Naive thymus-derived CD4-positive, alpha-beta T cell (primary cell): ENCODE results near the gene CRYL1. TPM values are rescaled to one million over a fixed set of nuclear protein-coding genes. Genes with fewer than 3 reads are reported as not detected.

ENCODE experiments used
- ATAC-seq: fragments of 150-1000 bp; cut with Tn5 transposase; 2 replicates; pipeline ENCODE4 v1.10.0; 2021; ENCODE audit warnings: mild to moderate bottlenecking, moderate library complexity
- CTCF ChIA-PET: fragments of 350-600 bp; sonication (Branson Sonifier 250); formaldehyde crosslinking; loops from one replicate; lab custom pipeline; 2021; ENCODE audit warnings: antibody characterized with exemption; lab: Charles Lee
- POLR2A ChIA-PET: fragments of 350-600 bp; sonication (Branson Sonifier 250); formaldehyde crosslinking; loops from one replicate; lab custom pipeline; 2021; ENCODE audit warnings: antibody characterized with exemption, inconsistent platforms; lab: Charles Lee
- DNase-seq, 9 donors: peaks; one replicate each; pipeline versions ENCODE4 v3.0.0 to v3.0.0-alpha.2; 2020 to 2022; ENCODE audit warnings: mixed read lengths in 1 of 9
- H3K27ac ChIP-seq: one replicate; pipeline ENCODE4 v1.7.0; 2013; ENCODE audit warnings: mild to moderate bottlenecking, low read depth, low read length, moderate library complexity
- H3K27me3 ChIP-seq, 2 donors: one replicate each; pipeline ENCODE4 v1.7.0; 2013; ENCODE audit warnings: low read length in 2 of 2, mild to moderate bottlenecking in 2 of 2, moderate library complexity in 2 of 2; ENCODE audit not compliant: control insufficient read depth in 2 of 2, insufficient read depth in 2 of 2
- H3K36me3 ChIP-seq, 3 experiments: 1 replicate in 2 of 3; 2 replicates in 1 of 3; pipeline ENCODE4 v1.7.0; 2013; ENCODE audit warnings: low read length in 3 of 3, mild to moderate bottlenecking in 3 of 3, moderate library complexity in 1 of 3; ENCODE audit not compliant: insufficient read depth in 3 of 3, control insufficient read depth in 2 of 3
- H3K4me1 ChIP-seq, 2 donors: one replicate each; pipeline ENCODE4 v1.7.0; 2013; ENCODE audit warnings: low read length in 2 of 2, mild to moderate bottlenecking in 2 of 2, moderate library complexity in 1 of 2; ENCODE audit not compliant: control insufficient read depth in 2 of 2, insufficient read depth in 2 of 2
- H3K4me3 ChIP-seq: 2 replicates; pipeline ENCODE4 v1.7.0; 2013; ENCODE audit warnings: mild to moderate bottlenecking, low read length
- H3K9me3 ChIP-seq, 3 experiments: 1 replicate in 2 of 3; 2 replicates in 1 of 3; pipeline ENCODE4 v1.7.0; 2013; ENCODE audit warnings: low read length in 3 of 3; ENCODE audit not compliant: control insufficient read depth in 2 of 3
- H3K27ac Mint-ChIP-seq, 9 donors: one replicate each; pipeline ENCODE4 v1.8.0; 2020 to 2022; ENCODE audit warnings: mixed read lengths in 9 of 9, mild to moderate bottlenecking in 8 of 9, moderate library complexity in 5 of 9, inconsistent platforms in 2 of 9
- H3K27me3 Mint-ChIP-seq, 5 donors: one replicate each; pipeline ENCODE4 v1.8.0; 2021 to 2022; ENCODE audit warnings: mixed read lengths in 5 of 5, mild to moderate bottlenecking in 1 of 5
- H3K36me3 Mint-ChIP-seq, 5 donors: one replicate each; pipeline ENCODE4 v1.8.0; 2020 to 2022; ENCODE audit warnings: mixed read lengths in 5 of 5, mild to moderate bottlenecking in 3 of 5, inconsistent platforms in 1 of 5
- H3K4me1 Mint-ChIP-seq, 7 donors: one replicate each; pipeline ENCODE4 v1.8.0; 2020 to 2022; ENCODE audit warnings: mixed read lengths in 7 of 7, mild to moderate bottlenecking in 3 of 7, inconsistent platforms in 1 of 7
- H3K4me3 Mint-ChIP-seq, 10 donors: one replicate each; pipeline ENCODE4 v1.8.0; 2020 to 2022; ENCODE audit warnings: mild to moderate bottlenecking in 10 of 10, mixed read lengths in 10 of 10, moderate library complexity in 6 of 10, inconsistent platforms in 2 of 10
- H3K9me3 Mint-ChIP-seq, 11 donors: one replicate each; pipeline ENCODE4 v1.8.0; 2020 to 2022; ENCODE audit warnings: mixed read lengths in 11 of 11, mild to moderate bottlenecking in 4 of 11, inconsistent platforms in 1 of 11, moderate library complexity in 1 of 11
- intact Hi-C, 2 donors: fragments of 100-400 bp; cut with micrococcal nuclease; formaldehyde crosslinking; loops; one replicate each; pipeline ENCODE4 v1.15.1; 2023
- polyA plus RNA-seq, 2 donors: library from polyadenylated mRNA; unstranded; fragments of 300-500 nt; fragmentation: Illumina TruSeq; gene quantifications; one replicate each; pipeline ENCODE4 v1.2.3, GENCODE V29; 2021
- total RNA-seq, 6 experiments: library from RNA in 5 of 6; stranded (reverse) in 5 of 6; gene quantifications; 1 replicate in 5 of 6; 2 replicates in 1 of 6; pipeline ENCODE4 v1.2.3 and lab custom pipeline; 2021 to 2026

CRYL1 gene
- total and polyA plus RNA-seq, 7 experiments from 2014 or later, result 12.3 to 44.1 (median 18.4) TPM

GRCh38 chr13:20506696-20507095 is 19.0 kb downstream of the CRYL1 start:
- H3K4me1 Mint-ChIP-seq, result no peaks in the 10 kb centered on the region
- H3K4me3 Mint-ChIP-seq, result no peak overlapping the region
- ChIA-PET POLR2A (no interaction called here), CTCF (no interaction called here)
- H3K27ac Mint-ChIP-seq, result peak overlapping the region in 1 of 9 donors; percentile 43
- no peaks in the 10 kb centered on the region for H3K4me1 ChIP-seq
- no peaks in the 10 kb centered on the region for H3K27me3 Mint-ChIP-seq
- H3K27ac ChIP-seq, result no peak overlapping the region
- ATAC-seq, result no peak
- H3K36me3 Mint-ChIP-seq, result peaks cover 1 to 37% (median 5%) of the 10 kb centered on the region in 5 donors
- H3K36me3 ChIP-seq, result peaks cover 0 to 8% (median 0%) of the 10 kb centered on the region in 3 experiments
- DNase-seq, result no peak
- intact Hi-C loops, result no loop called here
- H3K4me3 ChIP-seq, result no peak overlapping the region
- no peaks in the 10 kb centered on the region for H3K9me3 ChIP-seq
- H3K9me3 Mint-ChIP-seq, result no peaks in the 10 kb centered on the region
- no peaks in the 10 kb centered on the region for H3K27me3 ChIP-seq

DNA sequence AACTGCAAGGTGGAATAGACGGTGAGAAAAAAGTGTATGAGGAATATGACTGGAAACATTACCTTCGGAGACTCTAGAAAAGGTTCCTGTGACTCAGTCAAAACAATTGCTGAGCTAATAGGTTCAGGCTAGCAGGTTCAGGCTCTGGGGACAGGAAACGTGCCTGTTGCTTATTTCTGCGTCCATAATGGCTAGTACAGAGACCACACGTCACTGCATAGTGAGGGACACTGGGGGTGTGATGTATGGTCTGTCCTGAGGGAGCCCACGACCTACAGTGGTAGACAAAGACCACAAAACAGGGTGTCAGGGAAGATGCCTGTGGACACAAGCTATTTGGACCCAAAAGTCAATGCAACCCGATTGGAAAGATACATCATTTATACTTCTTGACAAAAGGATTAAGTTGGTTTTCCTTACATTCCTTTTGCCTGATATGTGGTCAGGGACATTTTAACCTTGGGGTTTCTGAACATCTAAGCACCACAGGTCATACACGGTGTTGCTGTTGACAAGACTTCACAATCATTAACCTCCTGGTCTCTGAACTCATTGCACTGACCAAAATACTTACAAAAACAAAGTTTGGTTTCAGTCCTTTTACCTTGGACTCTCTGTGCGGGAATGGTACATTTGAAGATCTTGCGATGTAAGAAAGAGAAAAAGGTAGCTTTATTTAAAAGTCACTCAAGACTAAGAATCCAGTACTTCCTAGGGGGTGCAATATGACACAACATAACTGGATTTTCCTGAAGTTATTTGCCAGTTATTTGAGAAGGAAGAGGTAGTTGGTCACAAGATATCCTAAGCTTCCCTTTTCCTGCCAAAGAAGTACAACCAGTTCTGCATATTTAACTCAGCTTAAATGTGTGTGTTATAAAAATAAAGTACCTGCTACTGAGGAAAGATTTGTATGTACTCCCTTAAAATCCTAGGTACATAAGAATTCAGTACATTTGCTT is 20.0 kb downstream of the CRYL1 start:
- ChIA-PET POLR2A (no interaction called here), CTCF (no interaction called here)
- H3K9me3 Mint-ChIP-seq, result peaks cover 0 to 5% (median 2%) of the 10 kb centered on the region in 11 donors
- no peaks in the 10 kb centered on the region for H3K27me3 Mint-ChIP-seq
- no peak overlapping the region for H3K27ac ChIP-seq
- H3K27ac Mint-ChIP-seq, result no peak overlapping the region
- H3K4me3 ChIP-seq, result no peak overlapping the region
- intact Hi-C loops, result no loop called here
- no peak overlapping the region for H3K4me3 Mint-ChIP-seq
- no peaks in the 10 kb centered on the region for H3K9me3 ChIP-seq
- no peak for ATAC-seq
- H3K4me1 Mint-ChIP-seq, result peaks cover 0 to 5% (median 0%) of the 10 kb centered on the region in 7 donors
- no peaks in the 10 kb centered on the region for H3K4me1 ChIP-seq
- peaks cover 0 to 3% (median 0%) of the 10 kb centered on the region in 3 experiments for H3K36me3 ChIP-seq
- no peak for DNase-seq
- no peaks in the 10 kb centered on the region for H3K27me3 ChIP-seq
- peaks cover 4 to 39% (median 7%) of the 10 kb centered on the region in 5 donors for H3K36me3 Mint-ChIP-seq

- H3K9me3 ChIP-seq, result no peaks in the 10 kb centered on the region
- peaks cover 0 to 3% (median 0%) of the 10 kb centered on the region in 3 experiments for H3K36me3 ChIP-seq
- H3K27ac Mint-ChIP-seq, result no peak overlapping the region
- intact Hi-C loops, result no loop called here
- no peaks in the 10 kb centered on the region for H3K27me3 Mint-ChIP-seq
- no peaks in the 10 kb centered on the region for H3K4me1 ChIP-seq
- no peak overlapping the region for H3K27ac ChIP-seq
- ChIA-PET POLR2A (no interaction called here), CTCF (no interaction called here)
- no peak for DNase-seq
- H3K36me3 Mint-ChIP-seq, result peaks cover 7 to 43% (median 11%) of the 10 kb centered on the region in 5 donors
- H3K9me3 Mint-ChIP-seq, result peaks cover 0 to 16% (median 2%) of the 10 kb centered on the region in 11 donors
- H3K4me3 Mint-ChIP-seq, result no peak overlapping the region
- H3K4me3 ChIP-seq, result no peak overlapping the region
- H3K4me1 Mint-ChIP-seq, result peaks cover 0 to 5% (median 0%) of the 10 kb centered on the region in 7 donors
- no peaks in the 10 kb centered on the region for H3K27me3 ChIP-seq
- ATAC-seq, result no peak
Measured at GRCh38 chr13:20503088-20504083, 22.3 kb downstream of the CRYL1 start.

DNA sequence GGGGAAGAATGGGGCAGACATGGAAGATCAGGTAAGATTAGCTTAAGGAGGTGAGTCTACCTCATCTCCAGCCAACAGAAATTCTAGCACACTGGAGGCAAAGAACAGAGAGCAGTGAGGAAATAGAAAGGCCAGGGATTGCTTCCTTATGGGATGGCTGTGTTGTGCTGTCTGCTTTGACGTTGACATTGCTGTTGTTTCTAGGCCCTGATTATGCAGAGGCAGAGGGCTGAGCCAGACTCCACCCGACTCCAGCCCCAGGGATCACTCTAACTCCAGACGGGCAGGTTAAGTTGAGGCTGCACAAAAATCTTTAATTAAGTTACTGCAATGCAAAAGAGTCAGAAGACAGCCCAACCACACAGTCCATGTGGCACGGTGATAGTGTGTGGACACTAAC is 24.1 kb downstream of the CRYL1 start:
- POLR2A ChIA-PET, result no interaction called here
- CTCF ChIA-PET, result no interaction called here

GRCh38 chr13:20501120-20501519 is 24.5 kb downstream of the CRYL1 start:
- intact Hi-C loops, result no loop called here
- no peaks in the 10 kb centered on the region for H3K9me3 ChIP-seq
- Mint-ChIP-seq H3K4me1 (peaks cover 0 to 5% (median 0%) of the 10 kb centered on the region in 7 donors), H3K27me3 (no peaks in the 10 kb centered on the region), H3K36me3 (peaks cover 7 to 37% (median 11%) of the 10 kb centered on the region in 5 donors), H3K9me3 (peaks cover 0 to 16% (median 2%) of the 10 kb centered on the region in 11 donors), H3K27ac (peak overlapping the region in 3 of 9 donors; percentile 2 to 25 (median 5)), H3K4me3 (no peak overlapping the region)
- DNase-seq (no peak), ATAC-seq (peak; percentile 31)
- H3K36me3 ChIP-seq, result peaks cover 0 to 3% (median 0%) of the 10 kb centered on the region in 3 experiments
- no peak overlapping the region for H3K4me3 ChIP-seq
- ChIA-PET CTCF (interaction anchor here (0.6 to 1.0 kb wide), 2 partner anchors 131 to 321 kb away, joined by 3 to 4 read pairs; no protein-coding TSS in a partner anchor), POLR2A (no interaction called here)
- no peaks in the 10 kb centered on the region for H3K4me1 ChIP-seq
- no peak overlapping the region for H3K27ac ChIP-seq
- H3K27me3 ChIP-seq, result no peaks in the 10 kb centered on the region

More for the DNA sequence above, 24.1 kb downstream of the CRYL1 start:
- H3K27me3 Mint-ChIP-seq, result no peaks in the 10 kb centered on the region
- H3K9me3 Mint-ChIP-seq, result peaks cover 0 to 16% (median 2%) of the 10 kb centered on the region in 11 donors
- Histone ChIP-seq H3K4me3 (no peak overlapping the region), H3K9me3 (no peaks in the 10 kb centered on the region), H3K27me3 (no peaks in the 10 kb centered on the region), H3K4me1 (no peaks in the 10 kb centered on the region), H3K27ac (no peak overlapping the region), H3K36me3 (peaks cover 0 to 3% (median 0%) of the 10 kb centered on the region in 3 experiments)
- ATAC-seq (no peak), DNase-seq (no peak)
- H3K27ac Mint-ChIP-seq, result peak overlapping the region in 1 of 9 donors; percentile 25
- intact Hi-C loops, result no loop called here
- no peak overlapping the region for H3K4me3 Mint-ChIP-seq
- peaks cover 0 to 5% (median 0%) of the 10 kb centered on the region in 7 donors for H3K4me1 Mint-ChIP-seq
- peaks cover 7 to 40% (median 11%) of the 10 kb centered on the region in 5 donors for H3K36me3 Mint-ChIP-seq

- ATAC-seq (no peak), DNase-seq (no peak)
- no peaks in the 10 kb centered on the region for H3K4me1 ChIP-seq
- no peak overlapping the region for H3K27ac Mint-ChIP-seq
- no peaks in the 10 kb centered on the region for H3K27me3 Mint-ChIP-seq
- peaks cover 7 to 28% (median 11%) of the 10 kb centered on the region in 5 donors for H3K36me3 Mint-ChIP-seq
- H3K9me3 Mint-ChIP-seq, result peaks cover 0 to 16% (median 2%) of the 10 kb centered on the region in 11 donors
- intact Hi-C loops, result loop anchor here (5.0 kb wide), 2 partner anchors 82 to 202 kb away; partner anchors contain the start of gene IL17D (in 1 of the 2)
- H3K27ac ChIP-seq, result no peak overlapping the region
- no peaks in the 10 kb centered on the region for H3K9me3 ChIP-seq
- ChIA-PET POLR2A (no interaction called here), CTCF (no interaction called here)
- H3K4me3 ChIP-seq, result no peak overlapping the region
- peaks cover 0 to 8% (median 4%) of the 10 kb centered on the region in 7 donors for H3K4me1 Mint-ChIP-seq
- H3K27me3 ChIP-seq, result no peaks in the 10 kb centered on the region
- no peaks in the 10 kb centered on the region for H3K36me3 ChIP-seq
- H3K4me3 Mint-ChIP-seq, result no peak overlapping the region
Measured at GRCh38 chr13:20499986-20500385, 25.7 kb downstream of the CRYL1 start.
